ENCODE results near the gene BTG3. TPM values are rescaled to one million over a fixed set of nuclear protein-coding genes. Genes with fewer than 3 reads are reported as not detected.

The BTG3 gene
- total RNA-seq, 2 experiments from 2014 or later = 38.8 to 38.9 TPM

DNA sequence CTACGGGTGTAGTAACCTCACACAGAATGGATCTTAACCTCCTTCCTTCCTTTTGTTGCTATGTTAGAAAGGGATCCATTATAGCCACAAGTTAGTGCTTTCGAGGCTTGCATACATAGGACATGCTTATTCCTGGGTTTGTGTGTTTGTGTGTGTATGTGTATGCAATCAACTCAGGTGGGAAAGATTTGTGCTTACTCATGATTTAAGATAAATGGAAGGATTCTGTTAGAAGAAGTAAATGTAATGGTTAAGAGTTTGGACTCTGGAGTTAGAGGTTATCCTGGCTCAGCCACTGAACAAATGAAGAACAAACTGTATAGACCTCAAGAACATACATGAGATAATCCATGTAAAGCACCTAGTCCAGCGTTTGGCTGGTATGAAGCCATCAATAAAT lies 28.8 kb downstream of the BTG3 start:
- no peaks in the 10 kb centered on the region for H3K4me1 Mint-ChIP-seq (ENCODE audit: low read depth)
- POLR2A ChIA-PET = no interaction called here
- H3K9me3 Mint-ChIP-seq = no peaks in the 10 kb centered on the region
- CTCF ChIA-PET = interaction anchor here (0.6 to 2.7 kb wide), 2 partner anchors 189 to 197 kb away, joined by 3 to 8 read pairs; no protein-coding TSS in a partner anchor
- no peaks in the 10 kb centered on the region for H3K36me3 Mint-ChIP-seq (ENCODE audit: low read depth)
- ATAC-seq = no peak
- H3K4me3 Mint-ChIP-seq = no peak overlapping the region
- no peaks in the 10 kb centered on the region for H3K27me3 Mint-ChIP-seq
- DNase-seq = no peak
- intact Hi-C loops (cut with micrococcal nuclease) = no loop called here
- TF ChIP-seq, protein P1, sequence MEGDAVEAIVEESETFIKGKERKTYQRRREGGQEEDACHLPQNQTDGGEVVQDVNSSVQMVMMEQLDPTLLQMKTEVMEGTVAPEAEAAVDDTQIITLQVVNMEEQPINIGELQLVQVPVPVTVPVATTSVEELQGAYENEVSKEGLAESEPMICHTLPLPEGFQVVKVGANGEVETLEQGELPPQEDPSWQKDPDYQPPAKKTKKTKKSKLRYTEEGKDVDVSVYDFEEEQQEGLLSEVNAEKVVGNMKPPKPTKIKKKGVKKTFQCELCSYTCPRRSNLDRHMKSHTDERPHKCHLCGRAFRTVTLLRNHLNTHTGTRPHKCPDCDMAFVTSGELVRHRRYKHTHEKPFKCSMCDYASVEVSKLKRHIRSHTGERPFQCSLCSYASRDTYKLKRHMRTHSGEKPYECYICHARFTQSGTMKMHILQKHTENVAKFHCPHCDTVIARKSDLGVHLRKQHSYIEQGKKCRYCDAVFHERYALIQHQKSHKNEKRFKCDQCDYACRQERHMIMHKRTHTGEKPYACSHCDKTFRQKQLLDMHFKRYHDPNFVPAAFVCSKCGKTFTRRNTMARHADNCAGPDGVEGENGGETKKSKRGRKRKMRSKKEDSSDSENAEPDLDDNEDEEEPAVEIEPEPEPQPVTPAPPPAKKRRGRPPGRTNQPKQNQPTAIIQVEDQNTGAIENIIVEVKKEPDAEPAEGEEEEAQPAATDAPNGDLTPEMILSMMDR (IDR thresholded peaks at IDR 0.05) = no peak
- no peak overlapping the region for H3K27ac Mint-ChIP-seq

DNA sequence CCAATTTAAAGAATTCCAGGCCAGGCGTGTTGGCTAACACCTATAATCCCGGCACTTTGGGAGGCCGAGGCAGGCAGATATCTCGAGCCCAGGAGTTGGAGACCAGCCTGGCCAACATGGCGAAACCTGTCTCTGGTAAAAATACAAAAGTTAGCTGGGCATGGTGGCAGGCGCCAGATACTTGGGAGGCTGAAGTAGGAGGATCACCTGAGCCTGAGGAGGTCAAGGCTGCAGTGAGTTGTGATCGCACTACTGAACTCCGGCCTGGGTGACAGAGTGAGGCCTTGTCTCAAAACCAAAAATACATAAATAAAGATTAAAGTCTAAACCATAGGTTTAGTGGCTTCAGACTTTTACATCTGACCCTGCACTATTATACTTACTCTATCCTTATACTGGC lies 32.4 kb downstream of the BTG3 start:
- no peak overlapping the region for H3K4me3 Mint-ChIP-seq
- POLR2A ChIA-PET = no interaction called here
- no peaks in the 10 kb centered on the region for H3K4me1 Mint-ChIP-seq (ENCODE audit: low read depth)
- TF ChIP-seq, protein P1 (IDR thresholded peaks at IDR 0.05) = no peak
- CTCF ChIA-PET = interaction anchor here (0.6 kb wide), 1 partner anchor 48 kb away, joined by 3 read pairs; no protein-coding TSS in a partner anchor
- no peaks in the 10 kb centered on the region for H3K9me3 Mint-ChIP-seq
- H3K36me3 Mint-ChIP-seq (ENCODE audit: low read depth) = no peaks in the 10 kb centered on the region
- H3K27ac Mint-ChIP-seq = no peak overlapping the region
- intact Hi-C loops (cut with micrococcal nuclease) = no loop called here
- DNase-seq = no peak
- H3K27me3 Mint-ChIP-seq = no peaks in the 10 kb centered on the region
- no peak for ATAC-seq

DNA sequence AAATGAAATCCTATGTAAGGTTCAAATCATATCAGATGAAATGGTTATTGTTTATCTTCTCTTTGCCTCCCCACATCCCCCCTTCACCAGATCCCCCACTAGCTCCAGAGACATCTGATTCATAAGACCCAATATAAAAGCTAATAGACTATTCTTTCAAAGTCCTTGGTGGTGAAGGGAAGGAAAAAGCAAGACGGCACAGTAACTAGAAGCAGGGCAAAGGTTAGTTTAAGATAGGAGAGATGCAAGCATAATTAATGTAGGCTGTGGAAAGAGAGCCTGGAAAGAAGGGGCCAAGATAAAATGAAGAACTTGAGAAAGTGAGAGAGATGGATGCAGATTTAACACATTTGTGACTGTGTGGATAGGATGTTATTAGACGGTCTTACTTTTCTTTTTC lies 33.8 kb downstream of the BTG3 start:
- POLR2A ChIA-PET = no interaction called here
- no peak overlapping the region for H3K4me3 Mint-ChIP-seq
- ATAC-seq (no peak), DNase-seq (no peak)
- CTCF ChIA-PET = interaction anchor here (0.9 kb wide), 1 partner anchor 190 kb away, joined by 3 read pairs; no protein-coding TSS in a partner anchor
- H3K27ac Mint-ChIP-seq = no peak overlapping the region
- no peaks in the 10 kb centered on the region for H3K9me3 Mint-ChIP-seq
- TF ChIP-seq, protein P1 (IDR thresholded peaks at IDR 0.05) = no peak
- H3K27me3 Mint-ChIP-seq = peaks cover 1% of the 10 kb centered on the region
- H3K36me3 Mint-ChIP-seq (ENCODE audit: low read depth) = no peaks in the 10 kb centered on the region
- intact Hi-C loops (cut with micrococcal nuclease) = no loop called here
- no peaks in the 10 kb centered on the region for H3K4me1 Mint-ChIP-seq (ENCODE audit: low read depth)

DNA sequence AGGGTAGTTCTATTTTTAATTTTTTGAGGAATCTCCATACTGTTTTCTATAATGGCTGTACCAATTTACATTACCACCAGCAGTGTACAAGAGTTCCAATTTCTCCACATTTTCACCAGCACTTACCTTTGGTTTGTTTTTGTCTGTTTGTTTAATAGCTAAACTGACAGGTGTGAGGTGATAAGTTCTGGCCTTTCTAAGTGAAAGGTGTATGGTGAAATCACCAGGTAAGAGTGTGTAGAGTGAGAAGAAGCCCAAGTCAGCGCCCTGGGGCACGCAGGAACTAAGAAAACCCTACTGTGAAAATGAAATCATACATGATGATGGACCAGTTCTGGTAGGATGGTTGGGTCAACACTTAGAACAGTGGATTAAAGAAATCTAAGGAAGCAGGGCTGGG lies 34.5 kb downstream of the BTG3 start:
- no peaks in the 10 kb centered on the region for H3K9me3 Mint-ChIP-seq
- TF ChIP-seq, protein P1 (IDR thresholded peaks at IDR 0.05) = no peak
- H3K4me3 Mint-ChIP-seq = no peak overlapping the region
- no peaks in the 10 kb centered on the region for H3K36me3 Mint-ChIP-seq (ENCODE audit: low read depth)
- DNase-seq = no peak
- H3K27ac Mint-ChIP-seq = no peak overlapping the region
- H3K27me3 Mint-ChIP-seq = peaks cover 1% of the 10 kb centered on the region
- POLR2A ChIA-PET = no interaction called here
- no peak for ATAC-seq
- intact Hi-C loops (cut with micrococcal nuclease) = no loop called here
- no peaks in the 10 kb centered on the region for H3K4me1 Mint-ChIP-seq (ENCODE audit: low read depth)
- CTCF ChIA-PET = interaction anchor here (0.9 kb wide), 1 partner anchor 189 kb away, joined by 3 read pairs; no protein-coding TSS in a partner anchor

DNA sequence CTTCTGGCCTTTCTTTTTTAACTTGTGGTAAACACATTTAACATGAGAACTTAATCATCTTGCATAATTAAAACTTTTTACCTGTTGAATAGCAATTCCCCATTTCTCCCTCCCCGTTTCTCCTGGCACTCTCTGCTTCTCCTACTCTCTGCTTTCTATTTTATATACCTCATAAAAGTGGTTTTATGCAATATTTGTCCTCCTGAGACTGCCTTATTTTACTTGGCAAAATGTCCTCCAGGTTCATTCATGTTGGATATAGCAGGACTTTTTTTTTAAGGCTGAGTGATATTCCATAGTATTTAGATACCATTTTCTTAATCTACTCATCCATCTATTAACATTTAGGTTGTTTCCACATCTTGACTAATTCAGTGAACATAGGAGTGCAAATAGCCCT lies 35.0 kb downstream of the BTG3 start:
- H3K4me1 Mint-ChIP-seq (ENCODE audit: low read depth) = no peaks in the 10 kb centered on the region
- no peaks in the 10 kb centered on the region for H3K9me3 Mint-ChIP-seq
- POLR2A ChIA-PET = no interaction called here
- no peaks in the 10 kb centered on the region for H3K36me3 Mint-ChIP-seq (ENCODE audit: low read depth)
- peaks cover 3% of the 10 kb centered on the region for H3K27me3 Mint-ChIP-seq
- H3K27ac Mint-ChIP-seq = no peak overlapping the region
- no peak for DNase-seq
- TF ChIP-seq, protein P1 (IDR thresholded peaks at IDR 0.05) = no peak
- ATAC-seq = no peak
- no peak overlapping the region for H3K4me3 Mint-ChIP-seq
- intact Hi-C loops (cut with micrococcal nuclease) = no loop called here
- CTCF ChIA-PET = no interaction called here
